WTC11 (cell line): ENCODE data around the gene GOLGA8K.
"Not testable (repeated sequence)": the region's sequence is repeated elsewhere in the genome, so short reads cannot be mapped to it uniquely, and the experiment has no call there.

Source experiments
- CTCF ChIP-seq: fragments of 200-600 bp; IDR thresholded peaks from 2 replicates; pipeline ENCODE4 v1.8.0; 2022; ENCODE audit warnings: antibody characterized with exemption
- JAZF1 ChIP-seq: fragments of 250-450 bp; sonication (Bioruptor Pico); IDR thresholded peaks from 2 replicates; pipeline ENCODE4 v1.9.0; 2021; ENCODE audit warnings: moderate library complexity, mild to moderate bottlenecking, inconsistent platforms
- TF ChIP-seq, protein P1 (sequence below): sonication (generic); formaldehyde crosslinking; IDR thresholded peaks from 2 replicates; pipeline ENCODE4 v1.8.1; 2022; ENCODE audit warnings: missing genetic modification reagents, borderline replicate concordance

- TF ChIP-seq, protein P1, sequence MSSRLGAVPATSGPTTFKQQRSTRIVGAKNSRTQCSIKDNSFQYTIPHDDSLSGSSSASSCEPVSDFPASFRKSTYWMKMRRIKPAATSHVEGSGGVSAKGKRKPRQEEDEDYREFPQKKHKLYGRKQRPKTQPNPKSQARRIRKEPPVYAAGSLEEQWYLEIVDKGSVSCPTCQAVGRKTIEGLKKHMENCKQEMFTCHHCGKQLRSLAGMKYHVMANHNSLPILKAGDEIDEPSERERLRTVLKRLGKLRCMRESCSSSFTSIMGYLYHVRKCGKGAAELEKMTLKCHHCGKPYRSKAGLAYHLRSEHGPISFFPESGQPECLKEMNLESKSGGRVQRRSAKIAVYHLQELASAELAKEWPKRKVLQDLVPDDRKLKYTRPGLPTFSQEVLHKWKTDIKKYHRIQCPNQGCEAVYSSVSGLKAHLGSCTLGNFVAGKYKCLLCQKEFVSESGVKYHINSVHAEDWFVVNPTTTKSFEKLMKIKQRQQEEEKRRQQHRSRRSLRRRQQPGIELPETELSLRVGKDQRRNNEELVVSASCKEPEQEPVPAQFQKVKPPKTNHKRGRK (CRISPR knock-in tag), result not testable (repeated sequence)
- not testable (repeated sequence) for TF ChIP-seq CTCF, JAZF1
Observed at GRCh38 chr15:32361662-32362061, 41.4 kb downstream of the GOLGA8K start.
